Lower lobe of right lung (tissue), 2 donors: ENCODE data around the gene AFTPH. TPM values are rescaled to one million over a fixed set of nuclear protein-coding genes. Genes with fewer than 3 reads are reported as not detected.

ENCODE experiments used
- ATAC-seq, 2 donors: fragments of 200-7000 bp; cut with Tn5 transposase; one replicate each; pipeline ENCODE4 v1.9.1; 2020 to 2022; ENCODE audit warnings: mild to moderate bottlenecking in 2 of 2, moderate library complexity in 2 of 2
- DNase-seq: peaks from one replicate; pipeline ENCODE4 v3.0.0-alpha.2; 2020
- H3K27ac ChIP-seq: fragments of 200-600 bp; one replicate; pipeline ENCODE4 v1.8.0; 2022
- H3K27me3 ChIP-seq: fragments of 200-600 bp; one replicate; pipeline ENCODE4 v1.8.0; 2022; ENCODE audit warnings: low read depth
- H3K36me3 ChIP-seq: fragments of 200-600 bp; one replicate; pipeline ENCODE4 v1.8.0; 2022; ENCODE audit warnings: mild to moderate bottlenecking
- H3K4me1 ChIP-seq: fragments of 200-600 bp; one replicate; pipeline ENCODE4 v1.8.0; 2022
- H3K4me3 ChIP-seq: fragments of 200-600 bp; one replicate; pipeline ENCODE4 v1.8.0; 2022; ENCODE audit warnings: mild to moderate bottlenecking
- H3K9me3 ChIP-seq: fragments of 200-600 bp; one replicate; pipeline ENCODE4 v1.8.0; 2022
- CTCF ChIP-seq: fragments of 200-600 bp; IDR thresholded peaks from one replicate; pipeline ENCODE4 v1.8.0; 2022; ENCODE audit warnings: antibody characterized with exemption, mild to moderate bottlenecking
- intact Hi-C: fragments of 100-400 bp; cut with DNase I; formaldehyde crosslinking; loops from one replicate; pipeline ENCODE4 v1.11.0; 2022
- total RNA-seq: library from RNA; stranded (reverse); fragmentation: NEBNext Ultra II Directional; extraction: Animal tissue kit (Norgen Biotek cat#: 25700); gene quantifications from one replicate; pipeline ENCODE4 v1.2.1, GENCODE V29; 2021
- donor health status: DM: no; HTN: yes; CAD: no; lungs with severe emphysema.

AFTPH gene
- total RNA-seq, 1 donor from 2014 or later = 42.6 TPM

- Histone ChIP-seq H3K9me3 (no peaks in the 10 kb centered on the region), H3K27ac (no peak overlapping the region), H3K4me1 (no peaks in the 10 kb centered on the region), H3K36me3 (no peaks in the 10 kb centered on the region), H3K4me3 (no peak overlapping the region), H3K27me3 (no peaks in the 10 kb centered on the region)
- no peak for DNase-seq
- no peak for TF ChIP-seq CTCF
- intact Hi-C loops = no loop called here
- ATAC-seq = no peak
Observed at GRCh38 chr2:64478502-64479230, 45.5 kb upstream of the AFTPH start.

- intact Hi-C loops = no loop called here
- Histone ChIP-seq H3K36me3 (no peaks in the 10 kb centered on the region), H3K9me3 (no peaks in the 10 kb centered on the region), H3K4me3 (no peak overlapping the region), H3K27me3 (no peaks in the 10 kb centered on the region), H3K27ac (no peak overlapping the region), H3K4me1 (no peaks in the 10 kb centered on the region)
- no peak for ATAC-seq
- TF ChIP-seq CTCF = no peak
- DNase-seq = no peak
Observed at GRCh38 chr2:64479259-64480117, 44.6 kb upstream of the AFTPH start.

- H3K36me3 ChIP-seq = no peaks in the 10 kb centered on the region
- intact Hi-C loops = no loop called here
Observed at GRCh38 chr2:64481665-64482064, 42.5 kb upstream of the AFTPH start.

GRCh38 chr2:64482243-64482642, 41.9 kb upstream of the AFTPH start:
- ATAC-seq (no peak), DNase-seq (no peak)
- no peaks in the 10 kb centered on the region for H3K27me3 ChIP-seq
- intact Hi-C loops = no loop called here
- H3K36me3 ChIP-seq = no peaks in the 10 kb centered on the region
- H3K27ac ChIP-seq = no peak overlapping the region
- no peaks in the 10 kb centered on the region for H3K4me1 ChIP-seq
- no peaks in the 10 kb centered on the region for H3K9me3 ChIP-seq
- no peak for TF ChIP-seq CTCF
- H3K4me3 ChIP-seq = no peak overlapping the region

More at GRCh38 chr2:64481665-64482064, 42.5 kb upstream of the AFTPH start:
- no peak overlapping the region for H3K27ac ChIP-seq
- H3K4me1 ChIP-seq = no peaks in the 10 kb centered on the region
- ATAC-seq (no peak), DNase-seq (no peak)
- no peak overlapping the region for H3K4me3 ChIP-seq
- H3K9me3 ChIP-seq = no peaks in the 10 kb centered on the region
- TF ChIP-seq CTCF = no peak
- H3K27me3 ChIP-seq = no peaks in the 10 kb centered on the region

GRCh38 chr2:64482765-64483504, 41.2 kb upstream of the AFTPH start:
- H3K36me3 ChIP-seq = no peaks in the 10 kb centered on the region
- no peak overlapping the region for H3K4me3 ChIP-seq
- no peaks in the 10 kb centered on the region for H3K9me3 ChIP-seq
- DNase-seq = no peak
- H3K4me1 ChIP-seq = peaks cover 2% of the 10 kb centered on the region
- no peaks in the 10 kb centered on the region for H3K27me3 ChIP-seq
- intact Hi-C loops = no loop called here
- ATAC-seq = no peak
- no peak overlapping the region for H3K27ac ChIP-seq
- no peak for TF ChIP-seq CTCF
